GM12878 (cell line): ENCODE measurements around the gene CCNY.

Experiments used
- CBX3 ChIP-seq: fragments of 200-600 bp; sonication (generic); IDR thresholded peaks from 2 replicates; pipeline ENCODE4 v1.6.1; 2016; ENCODE audit warnings: low read depth, borderline replicate concordance
- CTCF ChIP-seq, 3 experiments: IDR thresholded peaks in 2 of 3; conservative IDR thresholded peaks in 1 of 3; 2 replicates each; pipeline ENCODE4 v1.5.1; 2011; ENCODE audit warnings: low read depth in 3 of 3, low read length in 3 of 3, mild to moderate bottlenecking in 3 of 3, control low read depth in 2 of 3, moderate library complexity in 2 of 3, inconsistent platforms in 1 of 3, mixed read lengths in 1 of 3; ENCODE audit not compliant: control insufficient read depth in 2 of 3, insufficient read depth in 1 of 3; ENCODE audit errors: extremely low read depth in 1 of 3
- POLR2AphosphoS5 ChIP-seq: IDR thresholded peaks from 2 replicates; pipeline ENCODE4 v1.6.1; 2011; ENCODE audit warnings: mild to moderate bottlenecking, low read length, inconsistent platforms
- ZNF384 ChIP-seq: IDR thresholded peaks from 2 replicates; pipeline ENCODE4 v1.6.1; 2012; ENCODE audit warnings: low read depth, mild to moderate bottlenecking, low read length, improper control_type of control experiment, borderline replicate concordance

DNA sequence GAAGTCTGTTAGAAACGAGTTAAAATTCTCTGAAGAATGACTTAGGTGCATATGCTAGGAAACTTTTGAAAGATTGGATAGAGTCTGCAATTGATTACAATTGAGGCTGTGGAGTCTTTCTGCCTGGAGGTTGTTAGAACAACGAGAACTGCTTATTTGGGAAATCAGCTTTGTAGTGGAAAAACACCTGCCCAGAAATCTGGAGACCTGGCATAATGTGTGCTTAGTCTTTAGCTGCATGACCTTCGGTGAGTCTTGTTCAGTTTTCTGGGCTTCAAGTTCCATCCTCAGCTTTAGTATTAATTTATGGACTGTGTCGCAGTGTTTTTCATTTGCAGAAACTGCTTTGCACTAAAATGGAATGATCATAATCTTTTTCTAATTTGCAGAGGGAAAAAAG lies 31.7 kb downstream of the CCNY start:
- TF ChIP-seq ZNF384 (no peak), CBX3 (no peak), POLR2AphosphoS5 (no peak), CTCF (IDR thresholded peaks at IDR 0.05 in 2 of 3, conservative IDR thresholded peaks at IDR 0.05 in 1 of 3; ENCODE audit: control insufficient read depth in 2 of 3, extremely low read depth in 1 of 3, insufficient read depth in 1 of 3, low read depth in 3 of 3, low read length in 3 of 3) (no peak)
